ENCODE results near the gene ST6GALNAC5.
"Not testable (repeated sequence)": the region's sequence is repeated elsewhere in the genome, so short reads cannot be mapped to it uniquely, and the experiment has no call there.

Gene ST6GALNAC5

GRCh38 chr1:76868154-76868882 lies 1.0 kb downstream of the ST6GALNAC5 start:
- DNase-seq, result no peak

DNA sequence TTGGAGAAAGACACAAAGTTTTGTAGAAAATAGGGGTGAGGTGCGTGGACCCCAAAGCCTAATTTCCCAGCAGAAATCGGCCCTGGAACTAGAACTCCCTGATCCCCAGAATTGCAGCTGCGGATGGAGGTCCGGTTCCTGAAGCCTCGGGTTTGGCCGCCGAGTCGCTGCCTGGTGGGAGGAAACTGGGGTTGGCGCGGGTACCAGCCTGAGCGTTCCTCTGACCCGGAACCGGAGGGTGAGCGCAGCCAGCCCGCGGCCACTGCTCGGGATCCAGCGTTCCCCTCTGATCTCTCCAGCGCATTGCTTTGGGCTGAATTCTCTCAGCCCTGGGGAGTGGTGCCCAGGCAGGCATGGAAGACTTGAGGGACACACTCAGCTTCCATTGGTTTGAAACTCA lies 1.6 kb downstream of the ST6GALNAC5 start:
- no peak for DNase-seq

DNA sequence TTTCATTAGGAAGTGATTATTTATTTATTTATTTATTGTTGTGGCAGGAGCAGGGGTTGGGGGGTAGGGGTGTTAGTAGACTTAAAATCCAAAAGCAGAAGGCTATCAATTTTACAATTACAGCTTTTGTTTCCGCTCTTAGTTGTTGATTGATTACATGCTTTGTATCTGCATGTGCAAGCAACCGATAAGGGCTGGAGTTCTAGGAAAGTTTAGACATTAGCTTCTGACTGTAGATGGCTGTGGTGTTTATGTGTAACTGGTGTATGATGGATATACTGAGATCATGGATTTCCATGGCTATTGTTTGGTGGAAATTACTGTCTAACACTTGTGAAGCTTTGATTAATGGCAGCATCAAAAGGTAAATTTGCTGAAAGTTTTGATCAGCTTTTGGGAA lies 2.8 kb downstream of the ST6GALNAC5 start:
- no peak for DNase-seq

DNA sequence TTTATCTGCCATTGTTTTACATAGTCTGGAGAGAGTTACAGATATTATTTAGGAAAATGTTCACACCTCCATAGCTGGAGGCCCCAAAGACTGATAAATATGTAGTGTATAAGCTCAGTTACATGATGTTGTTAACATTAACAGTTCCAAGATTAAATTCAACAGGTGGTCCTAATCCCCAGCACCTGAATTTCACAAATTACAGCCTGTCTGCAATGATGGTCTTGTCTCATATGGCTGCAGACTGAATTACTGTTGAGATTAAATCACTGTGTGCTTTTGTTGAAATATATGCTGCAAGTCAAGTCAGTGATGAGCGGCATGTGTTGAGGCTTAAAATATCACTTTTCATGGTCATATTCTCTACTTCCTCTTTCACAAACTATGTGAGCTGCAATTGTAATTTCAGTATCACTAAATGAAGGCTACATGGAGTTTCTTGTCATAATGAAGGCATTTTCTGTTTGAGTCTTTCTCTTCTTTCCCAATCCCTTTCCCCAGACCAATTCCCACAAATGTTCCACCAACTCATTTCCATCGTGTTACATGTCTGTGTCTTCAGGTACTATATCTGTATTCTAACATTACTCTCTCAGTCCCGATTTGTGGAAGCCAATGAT lies 4.2 kb downstream of the ST6GALNAC5 start:
- DNase-seq, result no peak

DNA sequence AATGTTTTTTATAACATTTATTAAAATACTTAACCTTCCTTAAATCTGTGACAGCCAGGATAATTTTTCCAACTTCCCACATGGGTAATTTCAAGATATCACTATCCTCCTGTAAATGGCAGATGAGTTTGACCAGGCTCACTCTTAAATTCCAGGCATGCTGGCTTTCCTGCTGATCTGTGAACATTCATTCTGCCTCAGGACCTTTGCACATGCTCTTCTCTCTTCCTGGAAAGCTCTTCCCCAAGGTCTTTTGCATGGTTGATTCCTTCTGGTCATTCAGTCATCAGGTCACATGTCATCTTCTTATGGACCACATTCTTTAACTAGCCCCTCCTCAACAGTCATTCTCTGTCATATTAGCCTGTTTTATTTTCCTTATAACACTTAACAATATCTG lies 5.7 kb downstream of the ST6GALNAC5 start:
- DNase-seq, result no peak

DNA sequence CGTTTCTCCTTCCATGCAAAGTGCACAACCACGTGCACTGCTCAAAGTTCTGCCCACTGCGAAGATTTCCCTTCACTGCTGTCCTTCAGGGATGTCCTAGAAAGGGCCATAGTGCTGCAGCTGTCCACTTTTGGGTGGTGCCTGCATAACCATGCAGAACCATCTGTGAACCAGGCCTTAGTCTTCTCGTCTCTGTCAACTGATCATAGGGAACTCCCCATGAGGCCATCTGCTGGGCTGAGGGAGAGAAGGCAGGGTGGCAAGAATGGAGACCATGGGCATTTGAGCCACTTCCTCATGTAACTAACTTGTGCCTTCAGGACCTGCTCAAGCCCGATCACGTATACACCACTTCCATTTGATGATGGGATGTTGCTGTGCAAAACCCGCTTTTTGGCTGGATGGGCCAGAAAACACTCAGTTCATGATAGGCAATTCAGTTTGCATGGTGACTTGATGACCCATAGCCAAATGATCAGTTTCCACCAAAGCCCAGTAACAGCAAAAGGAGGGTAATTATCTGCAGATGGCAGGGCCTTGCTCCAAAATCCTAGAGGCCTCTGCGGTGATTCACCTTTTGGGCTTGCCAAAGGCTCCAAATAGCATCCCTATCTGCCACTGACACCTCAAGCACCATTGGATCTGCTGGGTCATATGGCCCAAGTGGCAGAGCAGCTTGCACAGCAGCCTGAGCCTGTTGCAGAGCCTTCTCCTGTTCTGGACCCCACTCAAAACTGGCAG lies 9.5 kb downstream of the ST6GALNAC5 start:
- DNase-seq, result no peak

DNA sequence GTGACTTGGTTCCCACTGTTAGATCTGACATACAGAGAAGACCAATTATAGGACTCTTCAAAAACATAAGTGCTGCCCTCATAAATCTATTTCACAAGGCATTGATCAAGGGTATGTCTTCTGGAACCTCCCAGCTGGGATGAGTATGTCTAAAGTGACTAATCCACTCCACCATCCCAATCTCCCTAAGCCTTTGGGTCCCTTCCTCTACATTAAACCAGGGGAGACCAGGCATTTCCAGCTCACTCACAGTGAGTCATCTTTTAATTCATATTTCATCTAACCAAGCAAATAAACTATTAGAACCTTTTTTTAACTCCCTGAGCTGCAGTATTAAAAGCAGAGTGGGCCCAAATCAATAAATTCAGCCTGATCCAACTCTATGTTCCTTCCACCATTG lies 11.7 kb downstream of the ST6GALNAC5 start:
- not testable (repeated sequence) for DNase-seq

DNA sequence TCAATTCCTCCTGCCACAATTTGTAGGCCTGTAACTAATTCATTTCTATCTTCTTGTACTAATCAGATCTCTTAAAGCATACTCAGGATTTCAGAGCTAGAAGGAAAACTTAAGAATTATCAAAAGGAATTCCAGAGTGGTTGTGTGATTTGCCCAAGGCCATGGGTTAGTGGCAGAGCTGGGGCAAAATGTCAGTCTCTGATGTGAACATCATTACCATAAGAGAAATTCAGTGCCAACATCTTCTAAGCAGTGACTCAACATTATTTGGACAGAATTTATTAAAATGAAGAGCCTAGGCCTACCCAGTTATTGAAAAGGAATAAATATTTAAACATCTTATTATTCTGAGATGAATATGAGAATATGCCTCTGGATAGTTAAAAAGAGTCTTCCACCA lies 14.5 kb downstream of the ST6GALNAC5 start:
- DNase-seq, result no peak

DNA sequence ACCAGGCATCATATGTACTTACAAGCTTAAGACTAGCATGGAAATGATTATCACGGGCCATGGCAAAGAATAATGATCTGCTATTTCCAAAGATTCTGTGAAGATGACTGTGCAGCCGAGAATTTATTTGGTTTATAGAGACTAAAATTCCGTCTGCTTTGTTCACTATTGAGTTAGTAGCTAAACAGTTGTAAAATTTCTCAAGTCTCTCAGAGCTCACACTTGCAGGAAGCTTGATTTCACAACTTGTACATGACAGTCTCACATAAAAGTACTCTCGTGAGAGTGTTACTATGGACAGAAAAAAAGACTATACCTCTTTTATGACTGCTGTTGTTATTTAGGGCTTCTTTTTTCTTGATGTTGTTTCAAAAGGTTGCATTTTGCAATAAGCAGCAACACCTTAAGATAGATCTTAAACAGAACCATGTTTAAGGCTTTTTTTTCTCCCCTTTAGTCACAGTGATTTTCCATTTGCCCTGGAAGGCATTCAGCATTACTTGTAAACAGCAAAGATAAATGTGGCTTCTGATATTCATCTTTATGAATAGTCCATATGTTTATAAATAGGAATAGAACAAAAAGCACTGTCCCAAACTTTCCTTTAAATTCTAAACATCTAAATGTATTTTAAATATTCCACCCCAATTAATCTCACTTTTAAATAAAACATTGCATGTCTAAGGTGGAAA lies 24.8 kb downstream of the ST6GALNAC5 start:
- DNase-seq, result no peak

- no peak for DNase-seq
Measured at GRCh38 chr1:76892675-76893074, 25.4 kb downstream of the ST6GALNAC5 start.

- DNase-seq, result no peak
Measured at GRCh38 chr1:76901158-76901767, 34.0 kb downstream of the ST6GALNAC5 start.

DNA sequence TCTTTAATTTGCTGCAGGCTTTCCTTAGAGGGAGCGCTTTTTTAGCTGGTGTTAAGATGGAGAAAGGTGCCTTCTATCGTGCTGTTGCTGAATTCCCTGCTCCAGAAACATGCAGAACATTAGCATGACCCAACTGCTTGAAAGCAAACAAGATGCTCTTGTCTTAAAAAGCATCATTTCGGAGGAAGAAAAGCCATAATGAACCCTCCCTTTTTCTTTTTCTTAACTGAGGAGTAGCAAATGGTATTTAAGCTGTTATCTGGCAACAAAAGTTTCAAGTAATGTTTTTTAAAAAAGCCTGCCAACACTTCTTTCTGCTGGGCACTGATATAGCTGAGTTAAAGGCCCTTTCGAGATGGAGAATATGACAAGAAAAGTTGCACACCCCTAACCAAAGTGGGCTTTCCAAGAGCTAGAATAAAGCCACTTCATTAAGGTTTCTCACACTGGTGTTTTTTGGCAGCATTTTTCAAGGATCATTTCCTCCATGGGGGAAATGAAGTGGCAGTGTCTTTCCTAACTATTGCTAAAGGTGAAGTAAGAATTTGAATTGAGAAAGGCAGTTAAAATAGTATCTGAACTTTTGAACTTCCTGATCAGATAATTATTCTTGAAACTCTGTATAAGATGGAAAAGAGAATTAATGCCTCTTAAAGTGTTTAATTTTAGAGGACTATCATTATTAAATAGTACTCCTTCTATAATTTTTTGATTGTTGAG lies 38.8 kb downstream of the ST6GALNAC5 start:
- DNase-seq, result no peak

DNA sequence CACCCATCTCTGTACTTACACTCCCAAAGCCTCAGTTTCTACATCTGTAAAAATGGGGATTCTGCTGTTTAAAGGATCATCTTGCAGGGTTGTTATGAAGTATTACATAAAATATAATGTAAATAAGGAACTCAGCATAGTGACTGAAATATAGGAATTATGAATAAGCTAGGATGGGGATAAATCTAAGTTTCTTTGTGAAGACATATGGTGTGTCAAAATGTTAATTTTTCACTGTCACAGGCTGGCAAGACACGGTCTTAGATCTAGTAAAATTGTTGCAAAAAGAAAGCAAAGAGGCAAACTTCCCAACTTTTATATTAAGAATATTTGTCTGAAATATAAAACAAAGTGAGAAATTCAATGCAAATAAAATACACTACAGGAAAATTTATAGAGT lies 42.0 kb downstream of the ST6GALNAC5 start:
- no peak for DNase-seq

- no peak for DNase-seq
Measured at GRCh38 chr1:76919085-76919484, 51.8 kb downstream of the ST6GALNAC5 start.

DNA sequence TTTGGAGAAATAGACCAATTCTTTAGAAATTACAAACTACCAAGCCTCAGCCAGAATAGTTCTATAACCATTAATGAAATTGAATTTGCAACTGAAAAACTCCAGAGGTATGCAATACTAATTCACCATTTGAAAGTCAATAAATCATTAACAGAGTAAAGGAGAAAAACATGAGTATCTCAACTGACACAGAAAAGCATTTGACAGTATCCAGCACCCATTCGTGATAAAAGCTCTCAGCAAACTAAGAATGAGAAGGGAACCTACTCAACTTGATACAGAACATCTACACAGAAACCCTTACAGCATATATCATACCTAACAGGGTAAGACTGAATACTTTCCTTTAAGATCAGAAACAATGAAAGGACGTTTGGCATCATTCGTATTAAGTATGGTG lies 54.3 kb downstream of the ST6GALNAC5 start:
- DNase-seq, result no peak

GRCh38 chr1:76925825-76926224 lies 58.5 kb downstream of the ST6GALNAC5 start:
- no peak for DNase-seq

DNA sequence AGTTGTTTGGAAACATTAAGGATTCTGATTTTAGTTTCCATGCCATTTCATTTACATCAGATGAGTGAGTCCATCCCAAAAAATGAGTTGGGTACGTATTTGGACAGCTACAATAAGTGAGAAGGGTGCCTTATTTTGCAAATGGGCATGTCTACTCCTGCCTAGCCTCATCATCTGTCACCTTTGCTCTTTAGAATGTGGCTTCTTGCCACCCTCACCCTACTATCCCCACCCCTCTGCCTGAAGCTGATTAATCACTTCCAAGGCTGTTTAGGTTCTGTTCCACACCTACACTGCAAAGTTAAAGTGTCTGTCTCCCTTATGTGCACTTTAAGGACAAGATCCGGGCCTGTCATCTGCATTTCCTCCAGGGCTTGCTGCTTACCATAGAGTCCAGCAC lies 61.2 kb downstream of the ST6GALNAC5 start:
- DNase-seq, result no peak

DNA sequence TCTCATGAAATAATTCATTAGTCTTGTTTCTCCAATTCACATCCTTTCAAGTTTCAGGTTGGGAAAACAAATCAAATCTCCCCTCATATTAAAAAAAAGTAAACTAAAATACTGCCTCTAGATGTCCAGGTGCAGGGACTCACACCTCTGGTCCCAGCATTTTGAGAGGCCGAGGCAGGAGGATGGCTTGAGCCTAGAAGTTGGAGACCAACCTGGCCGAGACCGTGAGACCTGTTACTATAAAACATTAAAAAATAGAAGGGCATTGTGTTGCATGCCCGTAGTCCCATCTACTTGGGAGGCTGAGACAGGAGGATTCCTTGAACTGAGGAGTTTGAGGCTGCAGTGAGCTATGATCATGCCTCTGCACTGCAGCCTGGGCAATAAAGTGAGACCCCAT lies 61.9 kb downstream of the ST6GALNAC5 start:
- no peak for DNase-seq

- no peak for DNase-seq
Measured at GRCh38 chr1:76933847-76934815, 66.9 kb downstream of the ST6GALNAC5 start.

GRCh38 chr1:76938304-76938703 lies 71.0 kb downstream of the ST6GALNAC5 start:
- DNase-seq, result no peak
